PC-9 (cell line): ENCODE data around the gene PRKCA.

ENCODE experiments used
- EZH2 ChIP-seq: fragments of 200-600 bp; sonication (generic); IDR thresholded peaks from 2 replicates; pipeline ENCODE4 v1.8.0; 2017; ENCODE audit warnings: antibody characterized with exemption, low read depth
- TF ChIP-seq, protein P1 (sequence below): fragments of 200-600 bp; sonication (generic); conservative IDR thresholded peaks from 2 replicates; pipeline ENCODE4 v1.6.1; 2017; ENCODE audit warnings: mixed run types, antibody characterized with exemption, mild to moderate bottlenecking, moderate library complexity

DNA sequence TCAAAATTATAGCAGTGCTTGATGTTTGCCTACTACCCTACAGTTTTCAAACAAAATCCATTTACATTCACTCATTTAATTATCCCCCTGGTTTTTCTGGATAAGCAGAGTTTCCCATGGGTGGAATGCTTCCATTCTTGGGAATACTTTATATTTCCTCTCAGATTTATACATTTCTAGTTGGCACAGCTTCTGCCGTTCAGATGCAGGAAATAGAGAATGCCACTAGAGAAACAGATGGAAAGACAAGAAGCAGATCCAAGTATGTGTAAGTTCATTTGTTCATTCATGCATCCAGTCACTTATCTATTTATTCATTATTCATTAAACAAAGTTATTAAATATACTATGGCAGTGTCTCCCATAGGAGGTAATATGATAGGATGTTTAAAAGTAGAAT, 467.5 kb downstream of the PRKCA start:
- TF ChIP-seq, protein P1, sequence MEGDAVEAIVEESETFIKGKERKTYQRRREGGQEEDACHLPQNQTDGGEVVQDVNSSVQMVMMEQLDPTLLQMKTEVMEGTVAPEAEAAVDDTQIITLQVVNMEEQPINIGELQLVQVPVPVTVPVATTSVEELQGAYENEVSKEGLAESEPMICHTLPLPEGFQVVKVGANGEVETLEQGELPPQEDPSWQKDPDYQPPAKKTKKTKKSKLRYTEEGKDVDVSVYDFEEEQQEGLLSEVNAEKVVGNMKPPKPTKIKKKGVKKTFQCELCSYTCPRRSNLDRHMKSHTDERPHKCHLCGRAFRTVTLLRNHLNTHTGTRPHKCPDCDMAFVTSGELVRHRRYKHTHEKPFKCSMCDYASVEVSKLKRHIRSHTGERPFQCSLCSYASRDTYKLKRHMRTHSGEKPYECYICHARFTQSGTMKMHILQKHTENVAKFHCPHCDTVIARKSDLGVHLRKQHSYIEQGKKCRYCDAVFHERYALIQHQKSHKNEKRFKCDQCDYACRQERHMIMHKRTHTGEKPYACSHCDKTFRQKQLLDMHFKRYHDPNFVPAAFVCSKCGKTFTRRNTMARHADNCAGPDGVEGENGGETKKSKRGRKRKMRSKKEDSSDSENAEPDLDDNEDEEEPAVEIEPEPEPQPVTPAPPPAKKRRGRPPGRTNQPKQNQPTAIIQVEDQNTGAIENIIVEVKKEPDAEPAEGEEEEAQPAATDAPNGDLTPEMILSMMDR = no peak
- no peak for TF ChIP-seq EZH2
